Measurements from ENCODE around the gene KBTBD12. TPM values are rescaled to one million over a fixed set of nuclear protein-coding genes. Genes with fewer than 3 reads are reported as not detected.
A peak's percentile ranks its signal among the peaks of the same experiment; 100 is the strongest.

Gene KBTBD12
- total and polyA plus RNA-seq, 12 donors = 5.1 to 54.2 (median 31.5) TPM

DNA sequence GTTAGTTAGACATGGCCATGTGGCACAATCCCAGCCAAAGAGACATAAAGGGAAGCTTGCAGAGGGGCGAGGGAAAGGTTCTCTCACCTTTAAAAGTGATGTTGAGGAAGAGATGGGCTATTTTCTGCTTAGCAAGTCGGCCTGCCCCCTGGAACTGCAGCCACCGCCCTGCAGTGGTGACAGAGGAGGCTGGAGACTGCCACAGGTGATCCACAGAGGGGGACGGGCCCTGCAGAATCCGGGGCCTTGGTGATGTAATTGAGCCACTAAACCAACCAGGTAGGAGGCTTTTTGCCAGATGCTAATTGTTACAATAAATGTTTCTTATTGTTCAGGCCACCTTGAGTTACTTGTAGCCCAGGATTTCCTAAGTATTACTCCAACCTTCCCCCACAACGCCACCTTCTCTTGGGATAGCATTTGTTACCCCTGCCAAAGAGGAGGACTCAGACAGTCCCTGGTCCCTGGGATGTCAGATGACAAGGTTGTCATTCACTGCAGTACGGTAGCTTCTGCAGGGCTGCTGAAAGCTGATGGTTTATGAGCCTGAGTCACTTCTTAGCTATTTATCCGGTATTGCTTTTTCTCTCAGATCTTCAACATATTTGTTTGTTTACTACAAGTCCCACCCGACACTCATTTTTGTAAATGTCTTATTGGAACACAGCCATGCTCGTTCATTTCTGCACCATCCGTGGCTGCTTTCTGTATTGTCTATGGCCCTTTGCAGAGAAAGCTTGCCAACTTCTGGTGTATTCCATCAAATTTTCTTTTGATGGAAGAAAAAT is 73.9 kb downstream of the KBTBD12 start:
- intact Hi-C loops (cut with DNase I) = no loop called here
- Histone ChIP-seq H3K27ac (peak overlapping the region in 1 of 10 donors; percentile 63), H3K36me3 (no peaks in the 10 kb centered on the region)

DNA sequence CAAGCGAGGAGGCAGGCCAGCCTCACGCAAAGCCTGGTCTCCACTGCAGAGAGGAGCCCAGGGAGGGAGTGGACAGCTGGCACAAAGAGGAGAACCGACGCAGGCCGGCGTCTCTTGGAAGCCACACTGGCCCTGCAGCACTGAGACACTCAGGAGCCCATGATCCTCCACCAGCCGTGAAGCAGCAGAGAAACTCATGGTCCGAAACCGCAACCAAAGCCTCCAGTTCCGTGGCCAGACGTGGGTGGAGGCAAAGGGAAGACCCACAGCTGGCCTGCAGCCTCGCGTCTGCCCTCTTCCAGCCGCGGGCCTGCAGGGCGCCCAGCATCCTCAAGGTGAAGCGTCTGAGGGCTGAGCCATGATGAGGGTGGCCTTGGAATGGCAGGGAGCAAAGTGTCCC is 75.0 kb downstream of the KBTBD12 start:
- intact Hi-C loops (cut with DNase I) = no loop called here
- H3K27ac ChIP-seq = no peak overlapping the region
- H3K9me3 ChIP-seq = no peaks in the 10 kb centered on the region
- ATAC-seq = peak in 1 of 8 donors; percentile 2
- TF ChIP-seq, protein P1, sequence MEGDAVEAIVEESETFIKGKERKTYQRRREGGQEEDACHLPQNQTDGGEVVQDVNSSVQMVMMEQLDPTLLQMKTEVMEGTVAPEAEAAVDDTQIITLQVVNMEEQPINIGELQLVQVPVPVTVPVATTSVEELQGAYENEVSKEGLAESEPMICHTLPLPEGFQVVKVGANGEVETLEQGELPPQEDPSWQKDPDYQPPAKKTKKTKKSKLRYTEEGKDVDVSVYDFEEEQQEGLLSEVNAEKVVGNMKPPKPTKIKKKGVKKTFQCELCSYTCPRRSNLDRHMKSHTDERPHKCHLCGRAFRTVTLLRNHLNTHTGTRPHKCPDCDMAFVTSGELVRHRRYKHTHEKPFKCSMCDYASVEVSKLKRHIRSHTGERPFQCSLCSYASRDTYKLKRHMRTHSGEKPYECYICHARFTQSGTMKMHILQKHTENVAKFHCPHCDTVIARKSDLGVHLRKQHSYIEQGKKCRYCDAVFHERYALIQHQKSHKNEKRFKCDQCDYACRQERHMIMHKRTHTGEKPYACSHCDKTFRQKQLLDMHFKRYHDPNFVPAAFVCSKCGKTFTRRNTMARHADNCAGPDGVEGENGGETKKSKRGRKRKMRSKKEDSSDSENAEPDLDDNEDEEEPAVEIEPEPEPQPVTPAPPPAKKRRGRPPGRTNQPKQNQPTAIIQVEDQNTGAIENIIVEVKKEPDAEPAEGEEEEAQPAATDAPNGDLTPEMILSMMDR (IDR thresholded peaks at IDR 0.05) = no peak
- peaks cover 0 to 17% (median 7%) of the 10 kb centered on the region in 9 donors for H3K4me1 ChIP-seq
- H3K27me3 ChIP-seq = no peaks in the 10 kb centered on the region
- DNase-seq = no peak
- no peak overlapping the region for H3K4me3 ChIP-seq
- 86 to 93% methylated on average over 17 of the region's 17 CpGs for WGBS, 2 donors
- H3K36me3 ChIP-seq = no peaks in the 10 kb centered on the region

More for the DNA sequence above, 73.9 kb downstream of the KBTBD12 start:
- WGBS, 2 donors = 71 to 78% methylated on average over 11 of the region's 11 CpGs
- no peak for ATAC-seq
- TF ChIP-seq, protein P1 (IDR thresholded peaks at IDR 0.05) = no peak
- DNase-seq = no peak
- H3K9me3 ChIP-seq = no peaks in the 10 kb centered on the region
- H3K27me3 ChIP-seq = no peaks in the 10 kb centered on the region
- H3K4me3 ChIP-seq = no peak overlapping the region
- peaks cover 0 to 17% (median 7%) of the 10 kb centered on the region in 9 donors for H3K4me1 ChIP-seq

DNA sequence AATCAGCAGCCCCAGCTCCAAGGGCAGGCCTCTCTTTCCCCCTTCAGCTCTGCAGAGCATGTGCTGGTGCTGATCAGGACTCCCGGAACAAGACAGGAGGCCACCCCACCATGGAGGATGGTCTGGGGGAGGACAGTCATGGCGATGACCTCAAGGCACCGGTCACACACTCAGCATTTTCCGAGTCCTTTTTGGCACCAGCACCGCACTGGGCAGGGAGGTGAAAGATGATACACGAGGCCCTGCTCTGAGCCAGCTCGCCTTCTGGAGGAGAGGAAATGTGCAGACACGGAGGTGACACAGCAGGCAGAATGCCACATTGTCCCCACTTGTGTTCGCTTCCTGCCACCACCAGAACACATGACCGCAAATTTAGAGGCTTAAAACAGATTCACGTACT is 75.4 kb downstream of the KBTBD12 start:
- DNase-seq = no peak
- Histone ChIP-seq H3K36me3 (no peaks in the 10 kb centered on the region), H3K4me1 (peaks cover 0 to 17% (median 7%) of the 10 kb centered on the region in 9 donors), H3K27me3 (no peaks in the 10 kb centered on the region), H3K4me3 (no peak overlapping the region), H3K9me3 (no peaks in the 10 kb centered on the region), H3K27ac (no peak overlapping the region)
- TF ChIP-seq, protein P1 (IDR thresholded peaks at IDR 0.05) = no peak
- 72 to 79% methylated on average over 11 of the region's 11 CpGs for WGBS, 2 donors
- ATAC-seq = peak in 1 of 8 donors; percentile 9
- intact Hi-C loops (cut with DNase I) = no loop called here

DNA sequence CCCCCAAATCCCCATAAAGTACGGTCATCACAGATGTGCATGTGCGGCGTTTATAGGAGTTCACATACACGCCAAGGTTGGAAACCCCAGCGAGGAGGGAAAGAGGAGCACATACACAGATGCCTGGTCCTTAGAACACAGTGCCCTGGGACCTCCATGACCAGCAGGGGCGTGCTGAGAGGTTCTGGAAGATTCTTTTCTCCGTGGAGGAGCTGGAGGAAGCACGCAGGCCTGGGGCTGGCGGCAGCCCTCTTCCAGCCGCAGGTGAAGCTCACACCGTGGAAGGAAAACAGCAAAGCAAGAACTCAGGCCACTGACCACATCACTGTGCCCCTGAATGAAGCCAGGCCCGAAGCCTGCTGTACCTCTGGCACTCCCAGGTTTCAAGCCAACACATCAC is 76.2 kb downstream of the KBTBD12 start:
- ATAC-seq (no peak), DNase-seq (no peak)
- Histone ChIP-seq H3K9me3 (no peaks in the 10 kb centered on the region), H3K36me3 (no peaks in the 10 kb centered on the region), H3K4me1 (peaks cover 0 to 17% (median 7%) of the 10 kb centered on the region in 9 donors), H3K27ac (no peak overlapping the region), H3K4me3 (no peak overlapping the region), H3K27me3 (no peaks in the 10 kb centered on the region)
- intact Hi-C loops (cut with DNase I) = no loop called here
- 87 to 91% methylated on average over 12 of the region's 12 CpGs for WGBS, 2 donors
- TF ChIP-seq, protein P1 (IDR thresholded peaks at IDR 0.05) = no peak
